NCI-H2171 treated with DMSO at 0.1 percent for 48 hours (cell line): Measurements from ENCODE around the gene FZR1.
A peak's percentile ranks its signal among the peaks of the same experiment; 100 is the strongest.
"Not testable (repeated sequence)": the region's sequence is repeated elsewhere in the genome, so short reads cannot be mapped to it uniquely, and the experiment has no call there.

Experiments used
- DNase-seq: peaks from one replicate; lab custom pipeline; 2025; lab: John Stamatoyannopoulos, UW

Gene FZR1

GRCh38 chr19:3496392-3497273, 9.5 kb upstream of the FZR1 start:
- no peak for DNase-seq

- no peak for DNase-seq
Measured at GRCh38 chr19:3497757-3498520, 8.2 kb upstream of the FZR1 start.

GRCh38 chr19:3499738-3500428, 6.2 kb upstream of the FZR1 start:
- DNase-seq, result no peak

DNA sequence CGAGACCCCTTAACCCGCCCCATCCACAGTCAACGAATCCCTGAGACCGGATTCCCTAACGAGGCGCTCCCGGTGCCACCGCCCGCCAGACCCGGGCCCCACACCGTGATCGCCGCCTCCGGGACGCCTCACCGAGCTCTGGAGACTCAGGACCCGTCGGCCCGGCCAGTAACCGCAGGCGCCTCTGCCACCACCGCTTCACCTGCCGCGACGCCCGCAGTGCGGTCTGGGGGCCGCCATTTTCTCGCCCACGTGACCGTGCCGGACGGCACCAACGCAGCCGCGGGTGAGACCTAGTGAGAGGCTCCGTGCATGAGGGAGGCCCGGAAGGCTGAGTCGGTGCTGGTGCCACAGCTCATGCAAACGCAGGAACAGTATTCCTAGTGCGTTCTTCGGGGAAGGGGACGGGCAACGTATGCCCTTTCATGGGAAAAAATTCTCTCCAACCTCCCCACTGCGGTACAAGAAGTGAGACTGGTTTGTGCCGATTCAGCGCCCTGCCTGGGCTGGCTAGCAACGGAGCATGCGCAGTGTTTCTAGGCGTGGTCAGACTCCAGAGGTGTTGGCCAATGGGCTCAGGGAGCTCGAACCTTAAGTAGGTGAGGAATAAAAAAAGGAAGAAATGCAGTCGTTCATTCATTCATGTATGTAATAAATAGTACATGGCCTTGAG, 5.5 kb upstream of the FZR1 start, which contains the start of gene DOHH:
DOHH (minus strand) TSS at position 246 of the 673 bp plus-strand sequence. CDS start 3,860 bp downstream, outside the sequence.
- DNase-seq, result peak; percentile 98

GRCh38 chr19:3501780-3502179, 4.3 kb upstream of the FZR1 start:
- DNase-seq, result no peak

GRCh38 chr19:3503036-3503572, 3.0 kb upstream of the FZR1 start:
- DNase-seq, result no peak

GRCh38 chr19:3504735-3505134, 1.4 kb upstream of the FZR1 start:
- no peak for DNase-seq

DNA sequence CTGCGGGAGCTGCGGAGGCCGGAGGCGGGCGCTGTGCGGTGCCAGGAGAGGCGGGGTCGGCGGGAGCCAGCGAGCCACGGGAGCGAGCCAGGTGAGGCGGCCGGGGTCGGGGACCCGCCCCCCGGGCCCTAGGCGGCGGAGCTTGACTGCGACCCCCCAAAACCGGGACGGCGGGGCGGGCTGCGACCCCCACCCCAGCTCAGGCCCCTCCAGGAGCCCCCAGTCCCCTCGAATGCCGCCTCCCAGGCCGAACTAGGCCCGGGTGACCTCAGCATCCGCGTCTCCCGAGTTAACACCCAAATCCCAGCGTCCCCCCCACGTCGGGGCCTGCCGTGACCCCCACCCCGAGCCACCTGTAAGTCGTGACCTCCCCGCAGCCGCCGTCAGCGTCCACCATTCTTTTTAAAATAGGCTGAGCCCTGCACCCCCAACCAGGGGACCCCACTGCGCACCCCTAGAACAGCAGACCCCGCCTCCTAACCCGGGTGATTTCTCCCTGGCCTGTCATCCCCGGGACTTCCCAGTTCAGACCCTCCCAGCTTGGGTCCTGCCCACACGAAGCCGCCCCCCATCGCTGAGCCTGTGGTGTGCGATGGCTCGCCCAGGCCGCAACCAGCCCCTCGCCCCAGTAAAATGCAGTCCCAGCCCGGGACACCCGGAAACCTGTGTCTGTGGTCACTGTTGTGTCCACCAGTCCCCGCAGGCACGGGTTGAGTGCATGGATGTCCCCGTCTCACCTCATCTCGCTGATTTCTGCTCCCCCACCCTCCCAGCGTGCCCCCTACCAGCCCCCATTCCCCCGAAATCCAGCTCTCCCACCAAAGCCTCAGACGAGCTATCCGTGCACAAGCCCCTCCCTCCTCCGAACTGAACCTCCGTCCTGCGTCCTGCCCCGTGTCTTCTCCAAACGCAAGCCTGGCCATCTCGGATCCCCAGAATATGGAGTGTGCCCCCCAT, 551 bp downstream of the FZR1 start:
- DNase-seq, result no peak

DNA sequence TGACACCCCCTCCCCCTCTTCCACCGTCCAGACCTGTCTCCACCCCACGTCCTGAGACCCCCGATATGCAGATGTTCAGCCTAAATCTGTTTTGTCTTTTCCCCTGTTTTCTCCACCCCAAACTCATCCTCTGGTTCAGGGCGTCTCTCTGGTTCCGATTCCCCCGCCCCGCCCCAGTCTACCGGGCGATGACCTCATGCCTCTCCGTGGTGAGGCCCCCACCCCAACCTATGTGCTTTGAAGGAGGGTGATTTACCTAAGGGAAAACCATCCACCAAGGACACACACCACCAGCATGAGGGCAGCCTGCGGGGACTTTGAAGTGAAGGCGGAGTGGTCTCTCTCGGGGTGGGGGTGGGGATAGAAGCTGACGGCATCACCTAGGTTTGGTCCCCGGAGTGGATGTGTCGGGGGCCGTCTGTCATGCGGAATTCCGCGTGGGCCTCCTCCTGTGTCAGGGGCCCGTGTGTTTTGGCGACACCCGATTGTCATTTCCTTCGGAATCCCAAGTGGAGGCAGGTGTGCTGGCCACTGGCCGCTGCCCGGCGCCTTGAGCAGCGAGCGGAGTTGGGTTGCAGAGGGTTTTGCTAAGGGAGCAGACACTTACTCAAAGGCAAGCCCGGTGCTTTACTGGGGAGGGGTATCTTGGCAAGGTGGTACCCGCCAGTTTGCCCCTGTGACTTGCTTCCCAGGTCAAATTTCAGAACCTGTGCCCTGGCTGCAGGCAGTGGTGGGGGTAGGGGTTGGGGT, 1.4 kb downstream of the FZR1 start:
- DNase-seq, result no peak

- not testable (repeated sequence) for DNase-seq
Measured at GRCh38 chr19:3508121-3508661, 2.1 kb downstream of the FZR1 start.

GRCh38 chr19:3508771-3509535, 2.8 kb downstream of the FZR1 start:
- no peak for DNase-seq

GRCh38 chr19:3509566-3509989, 3.5 kb downstream of the FZR1 start:
- DNase-seq, result no peak

- DNase-seq, result no peak
Measured at GRCh38 chr19:3510727-3511126, 4.6 kb downstream of the FZR1 start.

DNA sequence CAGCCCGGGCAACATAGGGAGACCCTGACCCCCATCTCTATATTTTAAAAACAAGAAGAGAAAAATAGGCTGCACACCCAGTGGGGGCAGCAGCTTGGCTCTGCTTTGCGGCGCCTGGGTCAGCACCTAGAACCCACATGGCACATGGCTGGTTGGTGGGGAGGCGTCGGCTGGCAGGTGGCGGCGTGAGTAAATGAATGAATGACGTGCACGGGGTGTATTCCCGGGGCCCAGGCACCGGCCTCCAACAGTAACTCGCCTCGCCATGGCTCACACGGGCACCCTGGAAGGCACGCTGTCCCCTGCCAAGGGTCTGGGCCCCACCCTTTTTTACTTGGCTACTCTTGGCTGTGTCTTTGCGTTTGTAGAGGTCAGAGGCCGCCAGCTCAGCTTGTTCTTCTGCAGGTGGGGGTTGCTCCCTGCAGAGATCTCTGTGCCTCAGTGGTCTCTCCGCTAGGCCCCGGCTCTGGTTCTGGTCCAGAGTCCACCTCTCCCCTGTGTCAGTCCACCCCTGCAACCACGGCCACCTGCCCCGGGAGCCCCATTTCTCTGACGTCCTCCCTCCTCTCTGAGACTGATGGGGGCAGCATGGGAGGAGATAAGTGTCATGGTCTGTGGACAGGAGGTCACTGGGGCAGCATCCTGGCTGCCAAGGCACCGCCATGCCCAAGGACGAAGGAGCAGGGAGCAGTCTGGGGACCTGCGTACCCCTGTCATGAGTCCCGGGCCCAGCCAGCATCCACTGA, 5.6 kb downstream of the FZR1 start:
- no peak for DNase-seq

- no peak for DNase-seq
Measured at GRCh38 chr19:3512562-3513228, 6.6 kb downstream of the FZR1 start.

GRCh38 chr19:3513229-3514140, 7.4 kb downstream of the FZR1 start:
- DNase-seq, result no peak
